SHP77 treated with DMSO at 0.1 percent for 48 hours (cell line): ENCODE data around the gene SEC16B.
"Not testable (repeated sequence)": the region's sequence is repeated elsewhere in the genome, so short reads cannot be mapped to it uniquely, and the experiment has no call there.

Source experiments
- DNase-seq: peaks from one replicate; lab custom pipeline; 2025; lab: John Stamatoyannopoulos, UW

The SEC16B gene

GRCh38 chr1:177969825-177970371, at the start of gene SEC16B:
TSS of gene SEC16B (minus strand) at chr1:177970058. CDS start at chr1:177967981, 2,077 bp downstream.
- no peak for DNase-seq

- DNase-seq = no peak
Observed at GRCh38 chr1:178019622-178020021, 49.8 kb upstream of the SEC16B start.

- no peak for DNase-seq
Observed at GRCh38 chr1:178019208-178019607, 49.4 kb upstream of the SEC16B start.

GRCh38 chr1:178017517-178017916, 47.7 kb upstream of the SEC16B start:
- no peak for DNase-seq

GRCh38 chr1:178011864-178012503, 42.1 kb upstream of the SEC16B start:
- no peak for DNase-seq

- DNase-seq = no peak
Observed at GRCh38 chr1:178011465-178011828, 41.6 kb upstream of the SEC16B start.

GRCh38 chr1:178010674-178011464, 41.0 kb upstream of the SEC16B start:
- DNase-seq = no peak

- DNase-seq = no peak
Observed at GRCh38 chr1:178006043-178006442, 36.2 kb upstream of the SEC16B start.

- no peak for DNase-seq
Observed at GRCh38 chr1:178005450-178005849, 35.6 kb upstream of the SEC16B start.

GRCh38 chr1:178004926-178005391, 35.1 kb upstream of the SEC16B start:
- no peak for DNase-seq

- DNase-seq = no peak
Observed at GRCh38 chr1:177998696-177999631, 29.1 kb upstream of the SEC16B start.

- DNase-seq = no peak
Observed at GRCh38 chr1:177996957-177997356, 27.1 kb upstream of the SEC16B start.

GRCh38 chr1:177995369-177995768, 25.5 kb upstream of the SEC16B start:
- no peak for DNase-seq

GRCh38 chr1:177986281-177986680, 16.4 kb upstream of the SEC16B start:
- DNase-seq = not testable (repeated sequence)

GRCh38 chr1:177984761-177985160, 14.9 kb upstream of the SEC16B start:
- DNase-seq = no peak

GRCh38 chr1:177984136-177984525, 14.3 kb upstream of the SEC16B start:
- peak; percentile 5 for DNase-seq

GRCh38 chr1:177983482-177984135, 13.8 kb upstream of the SEC16B start:
- no peak for DNase-seq

- DNase-seq = no peak
Observed at GRCh38 chr1:177983077-177983476, 13.2 kb upstream of the SEC16B start.

- no peak for DNase-seq
Observed at GRCh38 chr1:177981200-177981599, 11.3 kb upstream of the SEC16B start.

GRCh38 chr1:177979272-177979671, 9.4 kb upstream of the SEC16B start:
- DNase-seq = no peak

GRCh38 chr1:177978530-177978929, 8.7 kb upstream of the SEC16B start:
- no peak for DNase-seq

GRCh38 chr1:177977141-177977540, 7.3 kb upstream of the SEC16B start:
- no peak for DNase-seq
